ENCODE measurements around the gene KCTD15.

The KCTD15 gene

GRCh38 chr19:33861950-33862349, 65.3 kb downstream of the KCTD15 start:
- DNase-seq (ENCODE audit: low spot score) = no peak

- no peak for DNase-seq (ENCODE audit: low spot score)
Measured at GRCh38 chr19:33862981-33863380, 66.3 kb downstream of the KCTD15 start.

GRCh38 chr19:33863436-33863835, 66.8 kb downstream of the KCTD15 start:
- no peak for DNase-seq (ENCODE audit: low spot score)

GRCh38 chr19:33864311-33864850, 67.7 kb downstream of the KCTD15 start:
- DNase-seq (ENCODE audit: low spot score) = no peak

- DNase-seq (ENCODE audit: low spot score) = no peak
Measured at GRCh38 chr19:33865306-33865705, 68.6 kb downstream of the KCTD15 start.

Measured in AG08395 (cell line).